SK-N-SH treated with all-trans-retinoic acid at 6 μM for 48 hours (cell line): ENCODE results near the gene S100PBP.
A peak's percentile ranks its signal among the peaks of the same experiment; 100 is the strongest.

Experiments used
- ATAC-seq: fragments of 200-7000 bp; cut with Tn5 transposase; 3 replicates; pipeline ENCODE4 v1.9.1; 2020; ENCODE audit warnings: mild to moderate bottlenecking, moderate library complexity
- ARNTL ChIP-seq: fragments of 450-650 bp; formaldehyde crosslinking; IDR thresholded peaks from 2 replicates; pipeline ENCODE4 v1.5.0; 2020; ENCODE audit warnings: low read depth, mild to moderate bottlenecking, moderate library complexity, borderline replicate concordance
- BACH2 ChIP-seq: fragments of 250-450 bp; sonication (Bioruptor Pico); IDR thresholded peaks from 2 replicates; pipeline ENCODE4 v1.9.0; 2021; ENCODE audit warnings: mild to moderate bottlenecking, borderline replicate concordance
- CREB5 ChIP-seq: fragments of 250-450 bp; sonication (Bioruptor Pico); IDR thresholded peaks from 2 replicates; pipeline ENCODE4 v1.5.1; 2020; ENCODE audit warnings: low read depth, mild to moderate bottlenecking, moderate library complexity
- CSDC2 ChIP-seq: fragments of 250-450 bp; sonication (Bioruptor Pico); IDR thresholded peaks from 2 replicates; pipeline ENCODE4 v1.5.0; 2020; ENCODE audit warnings: mild to moderate bottlenecking, moderate library complexity
- CSRNP3 ChIP-seq: fragments of 250-450 bp; sonication (Bioruptor Pico); IDR thresholded peaks from 2 replicates; pipeline ENCODE4 v1.5.1; 2021; ENCODE audit warnings: mild to moderate bottlenecking, moderate library complexity
- ESRRG ChIP-seq: fragments of 250-450 bp; sonication (Bioruptor Pico); IDR thresholded peaks from 2 replicates; pipeline ENCODE4 v1.6.1; 2021; ENCODE audit warnings: mild to moderate bottlenecking
- GLIS3 ChIP-seq: fragments of 250-450 bp; sonication (Bioruptor Pico); IDR thresholded peaks from 2 replicates; pipeline ENCODE4 v1.5.0; 2020; ENCODE audit warnings: mild to moderate bottlenecking, moderate library complexity
- ISL1 ChIP-seq: fragments of 250-450 bp; sonication (Bioruptor Pico); IDR thresholded peaks from 2 replicates; pipeline ENCODE4 v2.1.2; 2022; ENCODE audit warnings: mild to moderate bottlenecking, moderate library complexity
- PATZ1 ChIP-seq: fragments of 250-450 bp; sonication (Bioruptor Pico); IDR thresholded peaks from 2 replicates; pipeline ENCODE4 v1.8.0; 2020; ENCODE audit warnings: mild to moderate bottlenecking, moderate library complexity, borderline replicate concordance
- PPARA ChIP-seq: fragments of 250-450 bp; sonication (Bioruptor Pico); IDR thresholded peaks from 2 replicates; pipeline ENCODE4 v1.5.0; 2020; ENCODE audit warnings: mild to moderate bottlenecking, borderline replicate concordance
- SNAI2 ChIP-seq: fragments of 250-450 bp; sonication (Bioruptor Pico); IDR thresholded peaks from 2 replicates; pipeline ENCODE4 v1.5.0; 2020; ENCODE audit warnings: mild to moderate bottlenecking, moderate library complexity
- TCF4 ChIP-seq: fragments of 250-450 bp; sonication (Bioruptor Pico); IDR thresholded peaks from 2 replicates; pipeline ENCODE4 v1.8.0; 2021; ENCODE audit warnings: mild to moderate bottlenecking, moderate library complexity, borderline replicate concordance
- TOX ChIP-seq: fragments of 250-450 bp; sonication (Bioruptor Pico); IDR thresholded peaks from 2 replicates; pipeline ENCODE4 v1.8.0; 2021; ENCODE audit warnings: mild to moderate bottlenecking, moderate library complexity, borderline replicate concordance
- ZC3H10 ChIP-seq: fragments of 250-450 bp; sonication (Bioruptor Pico); IDR thresholded peaks from 2 replicates; pipeline ENCODE4 v1.5.1; 2021; ENCODE audit warnings: mild to moderate bottlenecking, moderate library complexity
- ZFP3 ChIP-seq: fragments of 250-450 bp; sonication (Bioruptor Pico); IDR thresholded peaks from 2 replicates; pipeline ENCODE4 v1.5.0; 2020; ENCODE audit warnings: mild to moderate bottlenecking, moderate library complexity
- ZNF565 ChIP-seq: fragments of 450-650 bp; formaldehyde crosslinking; conservative IDR thresholded peaks from 2 replicates; pipeline ENCODE4 v1.5.0; 2020; ENCODE audit warnings: low read depth, mild to moderate bottlenecking, moderate library complexity
- ZNF70 ChIP-seq: fragments of 450-650 bp; formaldehyde crosslinking; IDR thresholded peaks from 2 replicates; pipeline ENCODE4 v1.5.0; 2020; ENCODE audit warnings: mild to moderate bottlenecking, moderate library complexity
- ZNF8 ChIP-seq: fragments of 450-650 bp; formaldehyde crosslinking; IDR thresholded peaks from 2 replicates; pipeline ENCODE4 v1.5.0; 2020; ENCODE audit warnings: mild to moderate bottlenecking, moderate library complexity

The S100PBP gene

GRCh38 chr1:32900371-32900955 is 83.0 kb downstream of the S100PBP start (continued):
- TF ChIP-seq CREB5 (CRISPR knock-in tag) (no peak), PPARA (CRISPR knock-in tag) (no peak), ZFP3 (CRISPR knock-in tag) (no peak), TOX (CRISPR knock-in tag) (no peak), ISL1 (CRISPR knock-in tag) (no peak), CSDC2 (no peak), ZNF70 (no peak), ARNTL (CRISPR knock-in tag) (no peak), PATZ1 (CRISPR knock-in tag) (no peak)

- ATAC-seq: peak; percentile 56
Observed at GRCh38 chr1:32900956-32901822, 83.7 kb downstream of the S100PBP start, which contains the start of gene TMEM54. Gene TMEM54 (minus strand): TSS chr1:32901389. CDS start chr1:32901238, 151 bp downstream.

GRCh38 chr1:32901823-32902534 is 84.5 kb downstream of the S100PBP start:
- no peak for ATAC-seq
- TF ChIP-seq TOX (CRISPR knock-in tag) (no peak), ZNF565 (no peak), ZNF8 (CRISPR knock-in tag) (no peak), CREB5 (CRISPR knock-in tag) (no peak), SNAI2 (CRISPR knock-in tag) (no peak), ZC3H10 (CRISPR knock-in tag) (no peak), ISL1 (CRISPR knock-in tag) (no peak), ARNTL (CRISPR knock-in tag) (no peak), TCF4 (no peak)

More at GRCh38 chr1:32900956-32901822, 83.7 kb downstream of the S100PBP start, which contains the start of gene TMEM54:
- no peak for TF ChIP-seq CSRNP3 (CRISPR knock-in tag)
- TF ChIP-seq ARNTL (CRISPR knock-in tag): no peak

GRCh38 chr1:32902535-32902920 is 85.1 kb downstream of the S100PBP start:
- TF ChIP-seq PATZ1 (CRISPR knock-in tag): no peak
- no peak for TF ChIP-seq PPARA (CRISPR knock-in tag)
- TF ChIP-seq ISL1 (CRISPR knock-in tag): no peak
- no peak for TF ChIP-seq GLIS3 (CRISPR knock-in tag)
- TF ChIP-seq ZNF565: no peak
- TF ChIP-seq ESRRG (CRISPR knock-in tag): no peak
- TF ChIP-seq BACH2: no peak
- no peak for TF ChIP-seq CSDC2
- ATAC-seq: no peak
